Heart left ventricle (tissue), 16 donors: ENCODE measurements around the gene BICD2. TPM values are rescaled to one million over a fixed set of nuclear protein-coding genes. Genes with fewer than 3 reads are reported as not detected.

Source experiments
- ATAC-seq, 4 donors: fragments of 200-7000 bp; cut with Tn5 transposase; one replicate each; pipeline ENCODE4 v1.9.1; 2020 to 2022; ENCODE audit warnings: moderate library complexity in 4 of 4, mild to moderate bottlenecking in 3 of 4, moderate number of reproducible peaks in 1 of 4
- DNase-seq, 5 donors: peaks; one replicate each; pipeline ENCODE4 v3.0.0-alpha.2; 2020
- H3K27ac ChIP-seq, 12 donors: fragments of 200-600 bp; sonication (generic) in 4 of 12; one replicate each; pipeline versions ENCODE4 v1.5.0 to v1.8.0; 2016 to 2022; ENCODE audit warnings: mild to moderate bottlenecking in 2 of 12
- H3K27me3 ChIP-seq, 9 donors: fragments of 200-600 bp; sonication (generic) in 2 of 9; one replicate each; pipeline versions ENCODE4 v1.5.1 to v1.8.0; 2016 to 2022; ENCODE audit warnings: mild to moderate bottlenecking in 3 of 9
- H3K36me3 ChIP-seq, 9 donors: fragments of 200-600 bp; sonication (generic) in 2 of 9; one replicate each; pipeline versions ENCODE4 v1.5.0 to v1.8.0; 2018 to 2022; ENCODE audit warnings: mild to moderate bottlenecking in 2 of 9
- H3K4me1 ChIP-seq, 12 donors: fragments of 200-600 bp; sonication (generic) in 4 of 12; one replicate each; pipeline versions ENCODE4 v1.5.0 to v1.8.0; 2016 to 2022; ENCODE audit warnings: mild to moderate bottlenecking in 3 of 12
- H3K4me3 ChIP-seq, 12 donors: fragments of 200-600 bp; sonication (generic) in 4 of 12; one replicate each; pipeline versions ENCODE4 v1.5.0 to v1.8.0; 2017 to 2022; ENCODE audit warnings: mild to moderate bottlenecking in 9 of 12, moderate library complexity in 4 of 12
- H3K9me3 ChIP-seq, 12 donors: fragments of 200-600 bp; sonication (generic) in 4 of 12; one replicate each; pipeline versions ENCODE4 v1.5.0 to v1.8.0; 2016 to 2022; ENCODE audit warnings: mild to moderate bottlenecking in 1 of 12
- CTCF ChIP-seq, 12 donors: fragments of 200-600 bp; sonication (generic) in 4 of 12; IDR thresholded peaks; one replicate each; pipeline versions ENCODE4 v1.5.0 to v1.8.0; 2018 to 2022; ENCODE audit warnings: antibody characterized with exemption in 12 of 12, mild to moderate bottlenecking in 5 of 12
- POLR2A ChIP-seq, 2 donors: fragments of 450-650 bp; IDR thresholded peaks; one replicate each; pipeline ENCODE4 v1.6.1; 2017; ENCODE audit warnings: antibody characterized with exemption in 2 of 2, mild to moderate bottlenecking in 2 of 2, moderate library complexity in 2 of 2
- WGBS, 4 donors: extraction: QIAGEN DNeasy Blood & Tissue Kit in 2 of 4; methylation state at CpG; one replicate each; pipeline versions ENCODE4 v1.1.5 to v1.1.7; 2013 to 2018; 5-methylcytosine and 5-hydroxymethylcytosine counted together
- intact Hi-C, 10 donors: fragments of 100-400 bp; cut with DNase I; formaldehyde crosslinking; loops; one replicate each; pipeline versions ENCODE4 v1.11.1 to v1.14.2; 2022
- polyA plus RNA-seq, 2 donors: library from polyadenylated mRNA; stranded (reverse); fragments of 200-250 nt; gene quantifications; one replicate each; pipeline ENCODE4 v1.2.3, GENCODE V29; 2013
- total RNA-seq, 9 donors: library from RNA; depleted of rRNA in 2 of 9; stranded (reverse); fragments of >200 nt in 2 of 9; fragmentation: NEBNext Ultra II Directional in 3 of 9; extraction: Animal tissue kit (Norgen Biotek cat#: 25700) in 3 of 9; gene quantifications; one replicate each; pipeline versions ENCODE4 v1.1.0 to v1.2.4, GENCODE V29; 2016 to 2023
- donor health status: ischemic (EF 13 %, LVEDD 7.1; RV severe dilation, severe dysfunction).
- donor health status: healthy with polysubstance abuse.
- donor health status: DM: no; HTN: yes; CAD: no.
- donor health status: DM: no; HTN: no; CAD: no.
- donor health status: ischemic (EF 25% LVEDD 6.9; RV normal size, moderate dysfunction).
- donor health status: ischemic (EF 25% LVEDD 5.7; RV mildly dilated, moderate dysfunction).
- donor health status: healthy.
- donor health status: DM: yes; HTN: yes; CAD: no.
- donor health status: ischemic (EF 35%, LVEDD 5.7; RV mildly dilated, moderate dysfunction).
- donor health status: nonischemic (EF 11% LVEDD 7.7; RV severe dilation, severe dysfunction).
- donor health status: DM: yes; HTN: yes; CAD: no.
- donor health status: PGD.
- donor health status: ischemic (EF 29% LVEDD 5.4; RV normal size, mild dysfunction).
- donor health status: nonischemic (EF 23%, LVEDD 6.1; RV moderate dilation, normal function).

Gene BICD2
- total and polyA plus RNA-seq, 11 donors, result 17.6 to 56.7 (median 35.9) TPM

- Histone ChIP-seq H3K27me3 (no peaks in the 10 kb centered on the region), H3K36me3 (no peaks in the 10 kb centered on the region), H3K27ac (peak overlapping the region in 2 of 12 donors; percentile 13 to 38), H3K4me3 (no peak overlapping the region), H3K4me1 (peaks cover 13 to 79% (median 60%) of the 10 kb centered on the region in 12 donors), H3K9me3 (no peaks in the 10 kb centered on the region)
- peak in 2 of 4 donors; percentile 6 to 7 for ATAC-seq
- intact Hi-C loops, result no loop called here
- DNase-seq, result no peak
- no peak for TF ChIP-seq CTCF (IDR thresholded peaks at IDR 0.05)
- TF ChIP-seq POLR2A (IDR thresholded peaks at IDR 0.05), result no peak
- 41 to 65% (median 57%) methylated on average over 9 of the region's 9 CpGs for WGBS, 4 donors
Observed at GRCh38 chr9:92735636-92736562, 28.7 kb downstream of the BICD2 start.

- no peak for ATAC-seq
- H3K4me1 ChIP-seq, result peaks cover 12 to 78% (median 54%) of the 10 kb centered on the region in 12 donors
- no peak overlapping the region for H3K4me3 ChIP-seq
- peak overlapping the region in 2 of 12 donors; percentile 13 to 38 for H3K27ac ChIP-seq
- no peak for TF ChIP-seq CTCF (IDR thresholded peaks at IDR 0.05)
- no peak for TF ChIP-seq POLR2A (IDR thresholded peaks at IDR 0.05)
- H3K36me3 ChIP-seq, result no peaks in the 10 kb centered on the region
- DNase-seq, result no peak
- WGBS, 4 donors, result 84 to 93% (median 87%) methylated on average over 9 of the region's 9 CpGs
- no peaks in the 10 kb centered on the region for H3K9me3 ChIP-seq
- no peaks in the 10 kb centered on the region for H3K27me3 ChIP-seq
- intact Hi-C loops, result no loop called here
Observed at GRCh38 chr9:92734931-92735635, 29.6 kb downstream of the BICD2 start.

- TF ChIP-seq CTCF (IDR thresholded peaks at IDR 0.05) (no peak), POLR2A (IDR thresholded peaks at IDR 0.05) (no peak)
- WGBS, 4 donors, result 86 to 92% (median 88%) methylated on average over 4 to 8 of the region's 8 CpGs
- peaks cover 0 to 23% (median 13%) of the 10 kb centered on the region in 9 donors for H3K36me3 ChIP-seq
Observed at GRCh38 chr9:92730897-92731296, 33.7 kb downstream of the BICD2 start.

GRCh38 chr9:92729735-92730155 lies 34.9 kb downstream of the BICD2 start:
- TF ChIP-seq CTCF (IDR thresholded peaks at IDR 0.05) (peak in 1 of 12 donors; percentile 1), POLR2A (IDR thresholded peaks at IDR 0.05) (no peak)
- peaks cover 0 to 29% (median 13%) of the 10 kb centered on the region in 9 donors for H3K36me3 ChIP-seq
- no peak overlapping the region for H3K27ac ChIP-seq
- H3K27me3 ChIP-seq, result no peaks in the 10 kb centered on the region
- intact Hi-C loops, result loop anchor here in 5 of 10 donors (5.0 kb wide), 2 partner anchors 33 to 38 kb away; partner anchors contain the start of gene BICD2 (in 4 of the 5)
- no peaks in the 10 kb centered on the region for H3K9me3 ChIP-seq
- ATAC-seq, result no peak
- WGBS, 4 donors, result 85 to 100% (median 90%) methylated on average over 2 to 9 of the region's 9 CpGs
- H3K4me1 ChIP-seq, result peaks cover 0 to 65% (median 20%) of the 10 kb centered on the region in 12 donors
- peak in 2 of 5 donors; percentile 2 to 50 for DNase-seq
- H3K4me3 ChIP-seq, result no peak overlapping the region

More at GRCh38 chr9:92730897-92731296, 33.7 kb downstream of the BICD2 start:
- Histone ChIP-seq H3K9me3 (no peaks in the 10 kb centered on the region), H3K27ac (no peak overlapping the region), H3K4me1 (peaks cover 0 to 67% (median 28%) of the 10 kb centered on the region in 12 donors), H3K27me3 (no peaks in the 10 kb centered on the region), H3K4me3 (no peak overlapping the region)
- ATAC-seq (no peak), DNase-seq (peak in 1 of 5 donors; percentile 13)
- intact Hi-C loops, result no loop called here
